A673 (cell line): ENCODE data around the gene SRRM4. TPM values are rescaled to one million over a fixed set of nuclear protein-coding genes. Genes with fewer than 3 reads are reported as not detected.

ENCODE experiments used
- BruUV-seq: library from RNA; stranded (reverse); fragments of 400-500 nt; replicated peaks from 2 replicates; lab custom pipeline; 2021; lab: Mats Ljungman, UMichigan
- CTCF ChIA-PET: fragments of 300-600 bp; sonication (Branson Sonifier 250); formaldehyde crosslinking; loops from one replicate; lab custom pipeline; 2022; ENCODE audit warnings: antibody characterized with exemption; lab: Charles Lee
- POLR2A ChIA-PET: fragments of 300-600 bp; sonication (Branson Sonifier 250); formaldehyde crosslinking; loops from one replicate; lab custom pipeline; 2022; ENCODE audit warnings: antibody characterized with exemption; ENCODE audit not compliant: low non-redundant PET; lab: Charles Lee
- DNase-seq: peaks from one replicate; pipeline ENCODE4 v3.0.0-alpha.2; 2015; ENCODE audit warnings: low spot score
- H3K27ac ChIP-seq: fragments of 200-600 bp; sonication (generic); 2 replicates; pipeline ENCODE4 v1.5.1; 2016; ENCODE audit warnings: mixed run types, low read depth, mild to moderate bottlenecking, mixed read lengths, antibody characterized with exemption, low read length; ENCODE audit not compliant: poor library complexity, severe bottlenecking
- H3K27me3 ChIP-seq: fragments of 200-600 bp; sonication (generic); replicated peaks from 2 replicates; pipeline ENCODE4 v1.6.1; 2017; ENCODE audit warnings: mixed run types, low read depth, mild to moderate bottlenecking, mixed read lengths, antibody characterized with exemption, low read length; ENCODE audit not compliant: insufficient read depth, poor library complexity
- H3K36me3 ChIP-seq: fragments of 200-600 bp; sonication (generic); 2 replicates; pipeline ENCODE4 v1.6.1; 2016; ENCODE audit warnings: mixed run types, mild to moderate bottlenecking, mixed read lengths, antibody characterized with exemption, low read length; ENCODE audit not compliant: insufficient read depth, poor library complexity, severe bottlenecking
- H3K4me1 ChIP-seq: fragments of 200-600 bp; sonication (generic); 2 replicates; pipeline ENCODE4 v1.6.1; 2017; ENCODE audit warnings: mixed run types, mild to moderate bottlenecking, mixed read lengths, antibody characterized with exemption, low read length; ENCODE audit not compliant: insufficient read depth, poor library complexity, severe bottlenecking
- H3K4me3 ChIP-seq: fragments of 200-600 bp; sonication (generic); 2 replicates; pipeline ENCODE4 v1.5.1; 2016; ENCODE audit warnings: low read depth, mixed run types, mild to moderate bottlenecking, mixed read lengths, low read length; ENCODE audit not compliant: poor library complexity, severe bottlenecking
- H3K9me3 ChIP-seq: fragments of 200-600 bp; sonication (generic); 2 replicates; pipeline ENCODE4 v1.6.1; 2016; ENCODE audit warnings: mixed run types, low read depth, mild to moderate bottlenecking, mixed read lengths, antibody characterized with exemption, low read length; ENCODE audit not compliant: poor library complexity, severe bottlenecking
- CTCF ChIP-seq: fragments of 300-800, 200-600 bp; sonication (generic); conservative IDR thresholded peaks from 2 replicates; pipeline ENCODE4 v1.5.1; 2017; ENCODE audit warnings: low read depth, mild to moderate bottlenecking, antibody characterized with exemption, low read length, moderate library complexity, mixed read lengths
- EZH2 ChIP-seq: fragments of 200-600 bp; sonication (generic); IDR thresholded peaks from 2 replicates; pipeline ENCODE4 v1.6.1; 2017; ENCODE audit warnings: borderline replicate concordance, low read depth, mild to moderate bottlenecking, mixed read lengths, antibody characterized with exemption, low read length; ENCODE audit not compliant: poor library complexity, severe bottlenecking
- intact Hi-C: fragments of 100-400 bp; cut with micrococcal nuclease; formaldehyde crosslinking; loops from one replicate; pipeline ENCODE4 v1.10.0; 2022; ENCODE audit not compliant: unreplicated experiment
- total RNA-seq: library from RNA; stranded (reverse); gene quantifications from 2 replicates; pipeline ENCODE4 v1.2.3, GENCODE V29; 2021

Gene SRRM4
- total RNA-seq, 1 experiment from 2014 or later: not detected

- no peak for DNase-seq
- Histone ChIP-seq H3K4me3 (no peak overlapping the region), H3K27me3 (peaks cover 80% of the 10 kb centered on the region), H3K36me3 (no peaks in the 10 kb centered on the region), H3K4me1 (no peaks in the 10 kb centered on the region), H3K27ac (no peak overlapping the region), H3K9me3 (no peaks in the 10 kb centered on the region)
- ChIA-PET CTCF (no interaction called here), POLR2A (no interaction called here)
- BruUV-seq: no TSS peak
- no peak for TF ChIP-seq CTCF
- TF ChIP-seq EZH2: no peak
- intact Hi-C loops: no loop called here
These were observed 187.8 kb downstream of the SRRM4 start for GRCh38 chr12:119169150-119169549.

GRCh38 chr12:119171291-119171690 is 189.9 kb downstream of the SRRM4 start:
- Histone ChIP-seq H3K36me3 (no peaks in the 10 kb centered on the region), H3K9me3 (no peaks in the 10 kb centered on the region), H3K27ac (no peak overlapping the region), H3K27me3 (peaks cover 92% of the 10 kb centered on the region), H3K4me1 (no peaks in the 10 kb centered on the region), H3K4me3 (no peak overlapping the region)
- ChIA-PET CTCF (no interaction called here), POLR2A (no interaction called here)
- no peak for DNase-seq
- no TSS peak for BruUV-seq
- TF ChIP-seq CTCF (no peak), EZH2 (no peak)
- intact Hi-C loops: no loop called here

- BruUV-seq: no TSS peak
- TF ChIP-seq CTCF: no peak
- TF ChIP-seq EZH2: no peak
- Histone ChIP-seq H3K9me3 (no peaks in the 10 kb centered on the region), H3K27ac (no peak overlapping the region), H3K36me3 (no peaks in the 10 kb centered on the region), H3K4me3 (no peak overlapping the region), H3K27me3 (peaks cover 93% of the 10 kb centered on the region), H3K4me1 (no peaks in the 10 kb centered on the region)
- DNase-seq: no peak
- intact Hi-C loops: no loop called here
- ChIA-PET POLR2A (no interaction called here), CTCF (no interaction called here)
These were observed 190.5 kb downstream of the SRRM4 start for GRCh38 chr12:119171691-119172425.
